HG03196 (cell line): Measurements from ENCODE around the gene GNAO1.
"Not testable (repeated sequence)": the region's sequence is repeated elsewhere in the genome, so short reads cannot be mapped to it uniquely, and the experiment has no call there.

Experiments
- ATAC-seq: cut with Tn5 transposase; IDR thresholded peaks from one replicate; pipeline ENCODE4 v1.9.1; 2021; ENCODE audit not compliant: unreplicated experiment

Gene GNAO1

GRCh38 chr16:56360117-56361008 lies 169.1 kb downstream of the GNAO1 start:
- ATAC-seq, result no peak

GRCh38 chr16:56362057-56362655 lies 170.9 kb downstream of the GNAO1 start:
- no peak for ATAC-seq

- ATAC-seq, result no peak
Measured at GRCh38 chr16:56362706-56363105, 171.4 kb downstream of the GNAO1 start.

- no peak for ATAC-seq
Measured at GRCh38 chr16:56363181-56363716, 172.0 kb downstream of the GNAO1 start.

- no peak for ATAC-seq
Measured at GRCh38 chr16:56363781-56364565, 172.7 kb downstream of the GNAO1 start.

- no peak for ATAC-seq
Measured at GRCh38 chr16:56364865-56365264, 173.6 kb downstream of the GNAO1 start.

- ATAC-seq, result no peak
Measured at GRCh38 chr16:56365552-56365951, 174.3 kb downstream of the GNAO1 start.

GRCh38 chr16:56366945-56367344 lies 175.7 kb downstream of the GNAO1 start:
- no peak for ATAC-seq

- ATAC-seq, result no peak
Measured at GRCh38 chr16:56367764-56368163, 176.5 kb downstream of the GNAO1 start.

GRCh38 chr16:56368545-56368944 lies 177.3 kb downstream of the GNAO1 start:
- ATAC-seq, result no peak

GRCh38 chr16:56369202-56369601 lies 177.9 kb downstream of the GNAO1 start:
- ATAC-seq, result no peak

- ATAC-seq, result no peak
Measured at GRCh38 chr16:56370185-56370874, 179.0 kb downstream of the GNAO1 start.

GRCh38 chr16:56370875-56371659 lies 179.8 kb downstream of the GNAO1 start:
- no peak for ATAC-seq

GRCh38 chr16:56371660-56371937 lies 180.3 kb downstream of the GNAO1 start:
- ATAC-seq, result no peak

- no peak for ATAC-seq
Measured at GRCh38 chr16:56372013-56372634, 180.8 kb downstream of the GNAO1 start.

GRCh38 chr16:56373003-56373402 lies 181.7 kb downstream of the GNAO1 start:
- no peak for ATAC-seq

- ATAC-seq, result not testable (repeated sequence)
Measured at GRCh38 chr16:56375792-56376191, 184.5 kb downstream of the GNAO1 start.

GRCh38 chr16:56379044-56379443 lies 187.8 kb downstream of the GNAO1 start:
- not testable (repeated sequence) for ATAC-seq

- not testable (repeated sequence) for ATAC-seq
Measured at GRCh38 chr16:56380778-56381485, 189.6 kb downstream of the GNAO1 start.
